Suprapubic skin (tissue), 4 donors: Measurements from ENCODE around the gene TFE3. TPM values are rescaled to one million over a fixed set of nuclear protein-coding genes. Genes with fewer than 3 reads are reported as not detected.
A peak's percentile ranks its signal among the peaks of the same experiment; 100 is the strongest.

ENCODE experiments used
- DNase-seq, 2 donors: peaks; one replicate each; pipeline ENCODE4 v3.0.0-alpha.2; 2019; ENCODE audit warnings: low spot score in 2 of 2
- H3K27ac ChIP-seq: fragments of 200-600 bp; sonication (generic); one replicate; pipeline ENCODE4 v1.5.1; 2019
- H3K27me3 ChIP-seq: fragments of 200-600 bp; sonication (generic); one replicate; pipeline ENCODE4 v1.5.1; 2019
- H3K36me3 ChIP-seq: fragments of 200-600 bp; sonication (generic); one replicate; pipeline ENCODE4 v1.5.1; 2019
- H3K4me1 ChIP-seq: fragments of 200-600 bp; sonication (generic); one replicate; pipeline ENCODE4 v1.5.1; 2019
- H3K4me3 ChIP-seq: fragments of 200-600 bp; sonication (generic); one replicate; pipeline ENCODE4 v1.5.1; 2019; ENCODE audit warnings: mild to moderate bottlenecking
- H3K9me3 ChIP-seq: fragments of 200-600 bp; sonication (generic); one replicate; pipeline ENCODE4 v1.5.1; 2019
- EP300 ChIP-seq: sonication (generic); formaldehyde crosslinking; IDR thresholded peaks from one replicate; pipeline ENCODE4 v1.6.1; 2017; ENCODE audit warnings: antibody characterized with exemption
- POLR2A ChIP-seq, 2 donors: fragments of 450-650 bp; IDR thresholded peaks; one replicate each; pipeline ENCODE4 v1.6.1; 2017; ENCODE audit warnings: antibody characterized with exemption in 2 of 2, mild to moderate bottlenecking in 2 of 2, moderate library complexity in 2 of 2
- POLR2AphosphoS5 ChIP-seq, 3 donors: sonication (generic); formaldehyde crosslinking; IDR thresholded peaks; one replicate each; pipeline ENCODE4 v1.6.1; 2017; ENCODE audit warnings: antibody characterized with exemption in 3 of 3
- WGBS: methylation state at CpG from one replicate; pipeline ENCODE4 v1.1.5; 2018; 5-methylcytosine and 5-hydroxymethylcytosine counted together
- total RNA-seq, 4 donors: library from RNA; depleted of rRNA; stranded (reverse); fragments of >200 nt; gene quantifications; one replicate each; pipeline ENCODE4 v1.1.0, GENCODE V29; 2016
- TF ChIP-seq, protein P1 (sequence below), 2 donors: fragments of 200-600 bp in 1 of 2; fragments of 450-650 bp in 1 of 2; sonication (generic) in 1 of 2; IDR thresholded peaks; one replicate each; pipeline ENCODE4 v1.5.1; 2016 to 2019; ENCODE audit warnings: antibody characterized with exemption in 2 of 2, mild to moderate bottlenecking in 1 of 2, moderate library complexity in 1 of 2

TFE3 gene
- total RNA-seq, 4 donors from 2014 or later, result 40.4 to 54.9 (median 50.3) TPM

DNA sequence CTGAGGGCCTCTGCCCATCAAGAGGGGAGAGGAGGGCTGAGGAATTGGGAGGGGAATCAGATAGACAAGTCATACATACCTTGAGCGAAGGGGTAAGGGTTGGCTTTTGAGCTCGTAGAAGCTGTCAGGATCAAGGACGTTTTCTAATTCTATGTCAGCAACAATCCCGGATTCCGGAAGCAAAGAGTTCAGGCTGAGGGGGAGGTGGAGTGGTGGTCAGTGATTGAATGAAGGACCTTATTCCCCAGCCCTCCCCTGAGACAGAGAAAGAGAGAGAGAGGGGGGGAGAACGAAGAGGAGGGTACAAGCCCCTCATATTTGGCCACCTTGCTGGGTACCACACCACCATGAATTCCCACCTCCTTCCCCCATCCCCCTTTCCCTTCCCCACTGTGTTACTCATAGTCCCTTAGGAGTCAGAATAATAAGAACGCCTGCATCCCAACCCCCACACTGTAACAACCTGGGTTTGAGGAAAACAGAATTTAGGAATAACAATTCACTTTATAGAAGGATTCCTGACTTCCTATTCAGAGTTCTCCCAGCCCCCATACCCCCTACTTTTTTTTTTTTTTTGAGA, 2.7 kb downstream of the TFE3 start:
- no peak for TF ChIP-seq POLR2A (IDR thresholded peaks at IDR 0.05)
- TF ChIP-seq, protein P1, sequence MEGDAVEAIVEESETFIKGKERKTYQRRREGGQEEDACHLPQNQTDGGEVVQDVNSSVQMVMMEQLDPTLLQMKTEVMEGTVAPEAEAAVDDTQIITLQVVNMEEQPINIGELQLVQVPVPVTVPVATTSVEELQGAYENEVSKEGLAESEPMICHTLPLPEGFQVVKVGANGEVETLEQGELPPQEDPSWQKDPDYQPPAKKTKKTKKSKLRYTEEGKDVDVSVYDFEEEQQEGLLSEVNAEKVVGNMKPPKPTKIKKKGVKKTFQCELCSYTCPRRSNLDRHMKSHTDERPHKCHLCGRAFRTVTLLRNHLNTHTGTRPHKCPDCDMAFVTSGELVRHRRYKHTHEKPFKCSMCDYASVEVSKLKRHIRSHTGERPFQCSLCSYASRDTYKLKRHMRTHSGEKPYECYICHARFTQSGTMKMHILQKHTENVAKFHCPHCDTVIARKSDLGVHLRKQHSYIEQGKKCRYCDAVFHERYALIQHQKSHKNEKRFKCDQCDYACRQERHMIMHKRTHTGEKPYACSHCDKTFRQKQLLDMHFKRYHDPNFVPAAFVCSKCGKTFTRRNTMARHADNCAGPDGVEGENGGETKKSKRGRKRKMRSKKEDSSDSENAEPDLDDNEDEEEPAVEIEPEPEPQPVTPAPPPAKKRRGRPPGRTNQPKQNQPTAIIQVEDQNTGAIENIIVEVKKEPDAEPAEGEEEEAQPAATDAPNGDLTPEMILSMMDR (IDR thresholded peaks at IDR 0.05), result no peak
- TF ChIP-seq POLR2AphosphoS5 (IDR thresholded peaks at IDR 0.05), result no peak
- TF ChIP-seq EP300, result no peak
- Histone ChIP-seq H3K36me3 (peaks cover 28% of the 10 kb centered on the region), H3K9me3 (no peaks in the 10 kb centered on the region), H3K27me3 (no peaks in the 10 kb centered on the region), H3K27ac (peak overlapping the region; percentile 51), H3K4me1 (peaks cover 32% of the 10 kb centered on the region), H3K4me3 (peak overlapping the region; percentile 74)
- DNase-seq, result no peak
- WGBS, result 48% methylated on average over 7 of the region's 7 CpGs

DNA sequence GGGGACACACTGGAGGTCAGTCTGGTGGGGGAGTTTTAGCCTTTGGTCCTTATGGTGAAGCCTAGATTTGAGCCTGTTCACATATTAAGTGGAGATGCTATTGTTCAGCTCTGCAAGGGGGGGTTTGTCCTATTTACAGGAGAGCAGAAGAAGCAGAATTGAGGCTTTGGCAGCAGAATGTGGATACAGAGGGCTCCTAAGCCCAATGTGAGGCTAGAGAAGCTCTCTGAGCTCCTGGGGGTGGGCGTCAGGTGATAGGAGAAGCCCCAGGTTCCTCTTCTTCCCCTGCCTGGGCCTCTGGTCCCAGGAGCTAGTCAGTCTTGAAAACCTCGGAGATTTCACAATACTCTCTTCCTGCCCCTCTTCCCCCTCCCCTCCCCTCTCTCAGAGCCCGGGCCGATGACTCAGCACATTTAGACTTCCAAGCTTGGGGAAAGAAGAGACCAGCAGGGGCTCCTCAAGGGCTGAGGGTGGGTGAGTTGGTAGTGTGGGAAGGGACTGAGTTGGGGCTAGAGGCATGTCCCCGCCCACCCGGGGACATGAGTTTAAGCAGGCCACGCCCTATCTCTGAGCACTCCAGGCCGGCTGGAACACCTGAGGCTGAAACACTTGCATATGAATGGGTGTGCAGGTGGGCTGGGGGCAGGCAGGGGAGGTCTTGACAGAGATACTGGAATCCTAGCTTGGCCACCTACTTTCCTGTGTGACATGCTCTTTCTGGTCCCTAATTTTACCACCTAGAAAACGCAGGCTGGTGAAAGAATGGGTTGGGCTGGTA, 3.4 kb downstream of the TFE3 start:
- H3K4me3 ChIP-seq, result peak overlapping the region; percentile 74
- peaks cover 32% of the 10 kb centered on the region for H3K4me1 ChIP-seq
- peak; percentile 81 to 82 for DNase-seq
- no peaks in the 10 kb centered on the region for H3K9me3 ChIP-seq
- H3K36me3 ChIP-seq, result peaks cover 28% of the 10 kb centered on the region
- TF ChIP-seq EP300 (no peak), POLR2AphosphoS5 (IDR thresholded peaks at IDR 0.05) (no peak), POLR2A (IDR thresholded peaks at IDR 0.05) (no peak)
- TF ChIP-seq, protein P1 (IDR thresholded peaks at IDR 0.05), result no peak
- peak overlapping the region; percentile 51 for H3K27ac ChIP-seq
- 19% methylated on average over 7 of the region's 9 CpGs for WGBS
- H3K27me3 ChIP-seq, result no peaks in the 10 kb centered on the region

DNA sequence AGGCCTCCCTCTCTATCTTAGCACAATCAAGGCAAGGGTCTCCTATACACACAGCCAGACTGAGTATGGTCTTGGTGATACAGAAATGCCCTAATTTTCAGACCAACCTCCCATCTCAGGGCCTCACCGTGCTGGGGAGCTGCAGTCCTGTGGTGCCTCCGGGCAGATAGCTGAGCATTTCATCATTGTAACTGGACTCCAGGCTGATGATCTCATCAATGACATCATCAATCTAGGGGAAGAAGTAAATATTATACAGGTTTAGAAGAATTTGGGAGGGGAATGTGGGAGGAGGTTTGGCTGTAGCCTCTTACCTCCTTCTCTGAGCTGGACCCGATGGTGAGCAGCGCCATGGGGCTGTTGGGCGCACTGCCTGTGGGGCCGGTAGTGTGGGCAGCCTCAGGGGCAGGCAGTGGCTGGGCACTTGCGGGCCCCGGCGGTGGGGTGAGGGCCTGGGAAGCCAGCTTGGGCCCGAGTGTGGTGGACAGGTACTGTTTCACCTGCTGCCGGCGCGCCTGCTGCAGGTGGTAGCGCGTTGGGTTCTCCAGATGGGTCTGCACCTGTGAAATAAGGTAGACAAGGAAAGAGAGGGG, 5.2 kb downstream of the TFE3 start:
- no peak for DNase-seq

DNA sequence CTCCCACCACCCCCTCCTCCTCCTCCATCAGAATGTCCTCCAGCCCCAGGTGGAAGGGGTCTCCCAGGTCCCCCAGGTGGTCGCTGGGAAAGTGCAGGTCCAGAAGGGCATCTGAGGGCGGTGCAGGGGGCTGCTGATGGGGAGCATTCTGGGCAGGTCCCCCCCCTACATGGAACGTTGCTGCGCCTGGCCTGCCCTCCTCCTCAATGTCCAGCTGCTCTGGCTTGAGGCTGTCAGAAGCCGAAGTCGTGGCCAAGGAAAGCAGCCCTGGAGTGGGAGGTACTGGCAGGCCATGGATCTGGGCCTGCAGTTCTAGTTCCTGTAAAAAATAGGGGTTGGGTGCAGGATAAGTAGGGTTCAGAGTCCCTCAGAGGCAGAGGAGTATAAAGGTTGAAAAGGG, 12.9 kb downstream of the TFE3 start:
- no peak for TF ChIP-seq EP300
- TF ChIP-seq POLR2AphosphoS5 (IDR thresholded peaks at IDR 0.05), result no peak
- TF ChIP-seq, protein P1 (IDR thresholded peaks at IDR 0.05), result no peak
- no peak for TF ChIP-seq POLR2A (IDR thresholded peaks at IDR 0.05)
- no peaks in the 10 kb centered on the region for H3K9me3 ChIP-seq
- 76% methylated on average over 6 of the region's 6 CpGs for WGBS
- DNase-seq, result no peak
- H3K4me1 ChIP-seq, result no peaks in the 10 kb centered on the region
- no peak overlapping the region for H3K27ac ChIP-seq
- H3K27me3 ChIP-seq, result no peaks in the 10 kb centered on the region
- peaks cover 46% of the 10 kb centered on the region for H3K36me3 ChIP-seq
- no peak overlapping the region for H3K4me3 ChIP-seq

More for the DNA sequence above, 5.2 kb downstream of the TFE3 start:
- WGBS, result 87% methylated on average over 9 of the region's 15 CpGs
- H3K4me1 ChIP-seq, result peaks cover 32% of the 10 kb centered on the region
- no peaks in the 10 kb centered on the region for H3K9me3 ChIP-seq
- TF ChIP-seq, protein P1 (IDR thresholded peaks at IDR 0.05), result no peak
- TF ChIP-seq EP300 (no peak), POLR2AphosphoS5 (IDR thresholded peaks at IDR 0.05) (no peak), POLR2A (IDR thresholded peaks at IDR 0.05) (no peak)
- H3K4me3 ChIP-seq, result no peak overlapping the region
- no peaks in the 10 kb centered on the region for H3K27me3 ChIP-seq
- H3K27ac ChIP-seq, result no peak overlapping the region
- peaks cover 45% of the 10 kb centered on the region for H3K36me3 ChIP-seq

DNA sequence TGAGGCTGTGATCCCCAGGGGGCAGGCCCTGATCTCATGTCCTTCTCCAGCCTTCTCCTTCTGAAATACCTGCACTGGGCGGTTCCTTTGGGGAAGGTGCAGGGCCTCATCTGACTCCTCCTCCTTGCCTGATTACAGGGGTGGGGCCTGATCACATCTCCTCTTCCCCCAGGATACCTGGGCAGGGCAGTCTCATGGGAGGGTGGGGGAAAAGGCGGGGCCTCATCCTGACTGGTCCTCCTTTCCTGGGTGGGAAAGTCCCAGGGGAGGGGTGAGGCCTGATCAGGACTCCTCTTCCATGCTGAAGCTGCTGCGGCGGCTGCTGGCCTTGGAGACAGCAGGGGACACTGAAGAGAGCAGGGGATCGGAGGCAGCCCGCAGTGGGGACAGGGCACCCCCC, 13.3 kb downstream of the TFE3 start:
- no peak overlapping the region for H3K4me3 ChIP-seq
- no peak for DNase-seq
- no peak overlapping the region for H3K27ac ChIP-seq
- peaks cover 46% of the 10 kb centered on the region for H3K36me3 ChIP-seq
- H3K9me3 ChIP-seq, result no peaks in the 10 kb centered on the region
- TF ChIP-seq EP300, result no peak
- TF ChIP-seq, protein P1 (IDR thresholded peaks at IDR 0.05), result no peak
- no peak for TF ChIP-seq POLR2AphosphoS5 (IDR thresholded peaks at IDR 0.05)
- TF ChIP-seq POLR2A (IDR thresholded peaks at IDR 0.05), result no peak
- 67% methylated on average over 1 of the region's 6 CpGs for WGBS
- no peaks in the 10 kb centered on the region for H3K4me1 ChIP-seq
- H3K27me3 ChIP-seq, result no peaks in the 10 kb centered on the region
